Activated CD4-positive, alpha-beta T cell treated with anti-CD3 and anti-CD28 coated beads, Interleukin-2, amount 50 U/mL, for 4 hours (primary cell): ENCODE measurements around the gene SLC2A1.

Source experiments
- DNase-seq, 2 experiments: peaks; one replicate each; pipeline ENCODE4 v3.0.0-alpha.2; 2020

The SLC2A1 gene

GRCh38 chr1:42957880-42958487 is 684 bp downstream of the SLC2A1 start:
- peak; percentile 55 to 65 for DNase-seq

- DNase-seq, result no peak
Observed at GRCh38 chr1:42957229-42957879, 1.3 kb downstream of the SLC2A1 start.

- no peak for DNase-seq
Observed at GRCh38 chr1:42956739-42957138, 1.9 kb downstream of the SLC2A1 start.

- DNase-seq, result no peak
Observed at GRCh38 chr1:42955311-42956063, 3.2 kb downstream of the SLC2A1 start.

GRCh38 chr1:42953182-42954180 is 5.2 kb downstream of the SLC2A1 start:
- DNase-seq, result no peak

- DNase-seq, result no peak
Observed at GRCh38 chr1:42952303-42953001, 6.2 kb downstream of the SLC2A1 start.

- no peak for DNase-seq
Observed at GRCh38 chr1:42951588-42951987, 7.1 kb downstream of the SLC2A1 start.

- DNase-seq, result no peak
Observed at GRCh38 chr1:42950116-42950481, 8.6 kb downstream of the SLC2A1 start.

GRCh38 chr1:42949312-42950115 is 9.2 kb downstream of the SLC2A1 start:
- no peak for DNase-seq

- no peak for DNase-seq
Observed at GRCh38 chr1:42947965-42948732, 10.5 kb downstream of the SLC2A1 start.

- no peak for DNase-seq
Observed at GRCh38 chr1:42947117-42947516, 11.6 kb downstream of the SLC2A1 start.

- no peak for DNase-seq
Observed at GRCh38 chr1:42946120-42946898, 12.4 kb downstream of the SLC2A1 start.

- DNase-seq, result no peak
Observed at GRCh38 chr1:42945164-42945563, 13.5 kb downstream of the SLC2A1 start.

GRCh38 chr1:42944246-42944928 is 14.3 kb downstream of the SLC2A1 start:
- DNase-seq, result no peak

- no peak for DNase-seq
Observed at GRCh38 chr1:42943728-42944127, 14.9 kb downstream of the SLC2A1 start.

GRCh38 chr1:42943166-42943565 is 15.5 kb downstream of the SLC2A1 start:
- DNase-seq, result no peak

GRCh38 chr1:42942444-42942843 is 16.2 kb downstream of the SLC2A1 start:
- DNase-seq, result no peak

- DNase-seq, result peak in 1 of 2 experiments; percentile 45
Observed at GRCh38 chr1:42941640-42942330, 16.9 kb downstream of the SLC2A1 start.
